Measurements from ENCODE around the gene HOXB2. TPM values are rescaled to one million over a fixed set of nuclear protein-coding genes. Genes with fewer than 3 reads are reported as not detected.
A peak's percentile ranks its signal among the peaks of the same experiment; 100 is the strongest.

HOXB2 gene
- total RNA-seq, 1 donor from 2014 or later, result 23.1 TPM

DNA sequence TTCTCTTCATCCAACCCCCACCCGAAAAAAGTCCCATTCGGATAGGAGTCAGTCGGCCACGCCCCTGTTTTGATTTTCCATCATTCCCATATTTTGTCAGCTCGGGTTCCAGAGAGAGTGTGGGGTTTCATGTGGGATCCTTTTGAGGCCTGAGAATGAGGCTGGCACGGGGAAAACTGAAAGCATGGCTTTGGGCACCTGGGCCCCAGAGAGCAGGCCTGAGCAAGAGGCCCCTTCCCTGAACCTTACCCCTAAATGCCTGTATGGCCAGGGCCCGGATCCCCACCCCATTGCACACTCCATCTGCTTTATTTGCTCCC, 37.8 kb upstream of the HOXB2 start:
- DNase-seq (ENCODE audit: low spot score) (no peak), ATAC-seq (no peak)
- intact Hi-C loops (cut with DNase I), result no loop called here

- intact Hi-C loops (cut with DNase I), result no loop called here
- no peak for ATAC-seq
- DNase-seq (ENCODE audit: low spot score), result no peak
Measured at GRCh38 chr17:48579760-48580554, 35.0 kb upstream of the HOXB2 start.

DNA sequence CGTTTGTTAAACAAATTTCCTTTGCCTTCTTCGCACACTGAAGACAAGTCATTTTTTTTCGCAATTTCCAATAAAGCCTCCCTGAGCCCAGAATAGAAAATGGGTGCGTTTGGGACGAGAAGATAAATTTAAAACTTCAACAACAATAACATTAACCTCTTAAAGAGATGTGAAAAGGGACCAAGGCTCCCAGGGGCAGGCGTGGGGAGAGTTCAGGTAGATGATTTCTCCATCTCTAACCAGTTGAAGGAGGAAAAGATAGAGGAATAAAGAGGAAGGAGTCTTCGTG, 34.5 kb upstream of the HOXB2 start:
- ATAC-seq (no peak), DNase-seq (ENCODE audit: low spot score) (no peak)

DNA sequence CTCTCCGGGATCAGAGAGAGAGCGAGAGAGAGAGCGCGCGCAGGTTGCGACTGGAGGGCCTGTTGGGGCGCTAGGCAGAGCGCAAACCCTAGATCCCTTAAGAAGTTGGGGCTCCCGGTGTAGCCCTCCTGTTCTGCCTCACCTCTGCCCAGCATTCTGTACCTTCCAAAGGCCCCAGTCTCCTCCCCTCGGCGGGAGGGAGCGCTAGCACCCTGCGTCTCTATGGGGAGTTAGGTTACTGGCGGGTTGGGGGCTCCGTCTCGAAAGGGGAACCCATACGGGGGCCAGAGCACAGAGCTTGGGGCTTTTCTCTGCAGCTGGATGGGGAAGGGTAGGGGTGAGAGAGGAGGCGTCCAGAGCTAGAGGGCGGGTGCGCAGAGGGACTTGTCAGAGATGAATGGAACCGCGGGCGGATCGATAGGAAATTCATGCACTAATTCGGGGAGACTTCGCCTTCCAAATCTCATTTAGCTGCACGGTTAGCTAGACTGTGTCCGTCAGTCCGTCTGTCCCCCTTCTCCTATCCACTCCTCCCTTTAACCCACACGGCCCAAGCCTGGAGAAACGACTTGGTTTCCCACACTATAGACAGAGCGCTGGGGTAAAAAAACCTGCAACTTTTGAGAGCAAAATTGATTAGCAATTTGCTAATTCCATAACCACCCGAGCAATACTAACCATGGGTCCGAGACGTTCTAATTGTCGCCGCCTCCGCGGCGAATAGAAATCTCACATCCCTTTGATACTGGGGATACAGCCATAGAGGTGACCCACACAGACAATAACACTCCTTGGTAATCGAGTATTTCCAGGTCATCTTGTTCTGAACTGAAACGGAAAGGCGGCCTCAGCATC, 33.9 kb upstream of the HOXB2 start:
- DNase-seq (ENCODE audit: low spot score), result no peak
- intact Hi-C loops (cut with DNase I), result no loop called here
- peak; percentile 45 for ATAC-seq

More for the DNA sequence above, 34.5 kb upstream of the HOXB2 start:
- intact Hi-C loops (cut with DNase I), result no loop called here

DNA sequence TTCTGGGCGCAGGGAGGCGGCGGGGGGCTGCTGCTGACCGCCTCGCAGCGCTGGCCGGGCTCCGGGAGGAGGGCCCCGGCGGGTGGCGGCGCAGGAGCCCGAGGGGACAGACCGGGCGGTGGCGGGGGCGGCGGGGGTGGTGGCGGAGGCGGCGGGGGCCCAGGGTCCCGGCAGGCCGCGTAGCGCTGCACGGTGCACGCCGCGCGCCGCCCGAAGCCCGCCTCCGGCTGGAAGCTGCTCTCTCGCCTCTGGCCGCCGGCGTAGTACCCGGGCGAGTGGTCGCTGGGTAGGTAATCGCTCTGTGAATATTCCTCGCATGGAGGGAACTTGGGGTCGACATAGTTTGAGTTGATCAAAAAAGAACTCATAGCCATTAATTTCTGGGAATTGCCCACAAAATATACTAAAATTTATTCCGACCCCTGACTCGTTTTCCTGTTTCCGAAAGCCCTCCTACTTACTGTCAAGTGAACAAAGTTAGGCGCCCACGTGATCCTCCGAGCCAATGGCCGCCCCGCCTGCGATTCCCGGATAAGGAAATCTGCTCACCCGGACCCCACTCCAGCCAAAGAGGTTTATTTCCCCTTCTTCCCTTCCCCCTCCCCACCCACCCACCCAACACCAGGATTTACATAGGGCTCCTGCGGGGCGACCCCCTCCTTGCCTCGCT, 33.2 kb upstream of the HOXB2 start, which contains the start of gene HOXB4:
Gene HOXB4, minus strand, starts transcription at position 405 of the 670 bp plus-strand sequence. Its CDS starts 31 bp downstream, at position 374.
- intact Hi-C loops (cut with DNase I), result loop anchor here (2.0 kb wide), 1 partner anchor 23 kb away; no protein-coding TSS in a partner anchor
- DNase-seq (ENCODE audit: low spot score), result peak; percentile 90
- ATAC-seq, result peak; percentile 75

DNA sequence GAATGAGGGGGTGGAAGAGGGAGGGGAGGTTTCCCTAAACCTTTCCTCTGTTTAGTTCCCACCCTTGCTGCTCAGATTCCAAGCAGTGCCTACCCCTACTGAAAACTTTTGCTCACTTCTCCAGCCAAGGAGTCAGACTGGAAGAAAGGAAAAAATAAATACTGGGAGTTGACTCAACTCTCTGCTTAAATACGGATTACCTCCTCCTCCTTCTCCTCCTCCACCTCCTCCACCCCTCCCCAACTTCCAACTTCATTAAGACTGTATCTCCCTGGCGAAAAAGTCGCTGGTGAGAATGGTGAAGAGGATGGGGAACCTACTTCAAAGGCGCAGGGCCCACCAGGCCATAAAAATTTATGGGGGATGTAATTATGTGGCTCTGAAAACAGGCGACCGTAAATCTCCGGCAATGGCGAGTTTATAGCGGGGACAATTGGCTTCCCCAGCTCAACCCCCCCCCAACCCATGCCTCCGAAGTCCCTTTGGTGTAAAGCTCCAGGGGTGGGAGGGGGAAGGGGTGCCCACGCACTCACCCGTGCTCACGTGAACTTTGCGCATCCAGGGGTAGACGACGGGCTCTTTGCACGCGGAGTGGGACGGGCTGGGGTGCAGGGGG, 32.5 kb upstream of the HOXB2 start:
- ATAC-seq (no peak), DNase-seq (ENCODE audit: low spot score) (no peak)
- intact Hi-C loops (cut with DNase I), result loop anchor here (2.0 kb wide), 1 partner anchor 23 kb away; no protein-coding TSS in a partner anchor

DNA sequence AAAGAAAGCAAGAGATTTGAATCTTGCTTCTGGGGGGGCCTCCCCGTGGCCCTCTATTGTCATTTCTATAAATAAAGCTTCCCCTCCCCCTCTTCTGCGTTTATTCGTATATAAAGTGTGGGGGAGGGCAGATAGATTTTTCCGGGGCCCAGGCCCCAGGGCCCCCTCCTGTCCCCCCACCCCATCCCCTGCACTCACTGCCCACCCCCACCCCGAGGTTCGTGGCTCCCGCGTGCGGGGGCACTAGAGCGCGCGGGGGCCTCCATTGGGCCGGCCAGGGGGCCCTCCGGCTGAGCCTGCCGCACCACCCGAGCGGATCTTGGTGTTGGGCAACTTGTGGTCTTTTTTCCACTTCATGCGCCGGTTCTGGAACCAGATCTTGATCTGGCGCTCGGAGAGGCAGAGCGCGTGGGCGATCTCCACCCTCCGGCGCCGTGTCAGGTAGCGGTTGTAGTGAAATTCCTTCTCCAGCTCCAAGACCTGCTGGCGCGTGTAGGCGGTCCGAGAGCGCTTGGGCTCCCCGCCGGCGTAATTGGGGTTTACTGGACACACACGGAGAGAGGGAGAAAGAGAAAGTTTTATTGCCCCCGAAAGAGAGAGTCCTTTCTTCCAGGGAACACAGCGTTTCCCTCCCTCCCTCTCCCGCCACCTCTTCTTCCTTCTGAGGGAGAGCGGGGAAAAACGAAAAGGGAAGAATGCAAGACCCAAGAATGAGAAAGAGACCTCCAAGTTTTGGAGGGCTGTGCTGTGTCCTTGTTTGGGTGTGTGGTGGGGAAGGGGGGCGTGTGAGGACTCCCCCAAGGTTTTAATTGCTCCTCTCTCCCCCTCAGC, 31.8 kb upstream of the HOXB2 start:
- DNase-seq (ENCODE audit: low spot score) (no peak), ATAC-seq (peak; percentile 18)
- intact Hi-C loops (cut with DNase I), result loop anchor here (2.0 kb wide), 1 partner anchor 22 kb away; no protein-coding TSS in a partner anchor

DNA sequence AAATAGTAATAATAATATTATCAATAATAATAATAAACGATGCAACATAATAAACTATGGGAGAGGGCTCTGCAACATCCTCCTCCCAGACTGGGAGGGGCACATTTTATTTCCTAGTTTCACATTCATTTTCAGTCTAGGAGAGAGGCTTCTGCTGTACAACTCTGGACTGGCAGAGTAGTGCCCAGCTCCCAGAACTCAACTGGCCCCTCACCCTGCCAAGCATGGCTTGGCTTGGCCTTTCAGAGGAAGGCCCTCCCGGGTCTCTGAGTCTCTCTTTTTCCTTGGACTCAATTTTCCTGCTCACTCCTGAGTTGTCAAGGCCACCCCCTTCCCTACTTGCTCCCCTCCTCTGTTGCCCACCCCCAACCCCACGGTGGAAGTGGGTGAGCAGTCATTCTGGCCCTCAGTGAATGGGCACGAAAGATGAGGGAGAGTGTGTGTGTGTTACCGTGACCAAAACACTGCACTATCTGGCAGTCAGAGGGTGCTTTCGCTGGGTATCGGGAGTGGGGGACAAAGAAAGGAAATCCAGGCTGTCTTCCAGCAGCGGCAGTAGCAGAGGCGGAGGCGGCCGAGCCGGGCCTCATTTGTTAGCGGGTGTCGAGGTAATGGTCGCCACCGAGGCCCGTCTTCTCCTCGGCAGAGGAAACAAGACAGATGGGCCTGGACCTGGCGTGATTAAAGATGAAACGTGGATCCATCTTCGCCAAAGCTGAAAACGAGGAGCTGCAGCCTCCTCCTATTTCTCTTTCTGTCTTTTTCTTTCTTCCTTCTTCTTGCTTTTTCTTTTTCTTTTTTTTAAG, 31.0 kb upstream of the HOXB2 start:
- intact Hi-C loops (cut with DNase I), result loop anchor here (2.0 kb wide), 1 partner anchor 21 kb away; no protein-coding TSS in a partner anchor
- ATAC-seq, result no peak

GRCh38 chr17:48575066-48575582, 30.2 kb upstream of the HOXB2 start:
- ATAC-seq (no peak), DNase-seq (ENCODE audit: low spot score) (no peak)
- intact Hi-C loops (cut with DNase I), result no loop called here

More for the DNA sequence above, 31.0 kb upstream of the HOXB2 start:
- no peak for DNase-seq (ENCODE audit: low spot score)

DNA sequence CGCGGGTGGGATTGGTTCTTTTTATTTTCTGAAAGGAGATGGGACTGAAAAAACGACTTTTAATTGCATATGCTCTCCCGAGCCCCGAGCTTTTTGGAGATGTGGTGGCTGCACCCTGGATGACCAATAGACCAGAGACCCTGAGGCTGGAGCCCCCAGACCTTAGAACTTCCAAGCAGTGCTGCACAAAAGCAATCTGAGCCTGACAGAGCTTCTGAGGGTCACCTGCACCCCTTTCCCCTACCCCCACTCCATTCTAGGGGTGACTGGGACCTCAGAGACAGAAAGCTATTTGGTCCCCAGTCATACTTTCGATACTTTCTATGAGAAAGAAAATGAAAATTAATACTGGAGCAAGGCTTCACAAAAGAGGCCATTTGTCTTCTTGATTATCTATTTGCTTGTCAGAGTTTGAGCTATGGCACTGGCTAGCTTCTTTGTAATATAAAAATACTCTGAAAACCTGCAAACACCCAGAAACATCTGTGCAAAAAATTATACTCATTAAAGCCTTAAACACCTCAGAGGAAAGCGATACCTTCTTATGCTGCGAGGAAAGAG, 29.7 kb upstream of the HOXB2 start:
- intact Hi-C loops (cut with DNase I), result no loop called here
- DNase-seq (ENCODE audit: low spot score), result no peak
- no peak for ATAC-seq

- intact Hi-C loops (cut with DNase I), result no loop called here
- ATAC-seq (no peak), DNase-seq (ENCODE audit: low spot score) (no peak)
Measured at GRCh38 chr17:48571826-48572417, 27.0 kb upstream of the HOXB2 start.

DNA sequence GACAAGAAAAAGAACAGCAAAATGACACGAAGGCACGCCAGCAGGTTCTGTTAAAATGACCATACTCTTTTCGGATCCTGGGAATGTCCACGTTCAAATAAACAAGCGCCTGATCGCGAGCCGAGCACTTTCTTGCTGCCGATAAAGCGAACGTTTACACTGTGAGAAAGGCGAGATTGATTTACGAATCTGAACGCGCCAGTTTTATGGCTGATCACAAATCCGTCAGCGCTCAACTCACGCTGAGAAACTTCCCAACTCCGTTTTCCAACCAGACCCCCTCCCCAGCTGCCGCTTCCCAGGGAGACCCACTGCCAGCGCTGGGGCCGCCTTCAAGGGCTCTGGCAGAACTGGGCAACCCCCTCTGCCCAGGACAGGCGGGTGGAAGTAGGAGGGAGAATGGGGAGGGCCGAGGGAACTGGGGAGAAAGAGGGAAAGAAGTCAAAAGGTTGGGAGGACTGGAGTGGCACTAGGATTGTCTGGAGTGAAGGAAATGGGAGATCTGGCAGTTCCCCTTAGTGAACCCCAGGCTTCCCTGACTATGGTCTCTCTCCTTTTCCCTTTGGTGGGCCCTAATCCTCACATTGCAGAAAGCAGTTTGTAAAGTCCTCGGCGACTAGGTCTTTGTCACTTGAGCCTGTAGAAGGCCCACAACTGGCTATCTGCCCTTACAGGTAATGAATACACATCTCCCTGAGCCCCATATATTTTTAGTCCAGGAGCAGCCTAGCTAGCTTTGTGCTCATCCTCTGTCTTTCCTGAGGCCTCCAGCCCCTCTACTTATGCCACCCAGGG, 26.3 kb upstream of the HOXB2 start:
- no peak for DNase-seq (ENCODE audit: low spot score)
- intact Hi-C loops (cut with DNase I), result no loop called here
- no peak for ATAC-seq

DNA sequence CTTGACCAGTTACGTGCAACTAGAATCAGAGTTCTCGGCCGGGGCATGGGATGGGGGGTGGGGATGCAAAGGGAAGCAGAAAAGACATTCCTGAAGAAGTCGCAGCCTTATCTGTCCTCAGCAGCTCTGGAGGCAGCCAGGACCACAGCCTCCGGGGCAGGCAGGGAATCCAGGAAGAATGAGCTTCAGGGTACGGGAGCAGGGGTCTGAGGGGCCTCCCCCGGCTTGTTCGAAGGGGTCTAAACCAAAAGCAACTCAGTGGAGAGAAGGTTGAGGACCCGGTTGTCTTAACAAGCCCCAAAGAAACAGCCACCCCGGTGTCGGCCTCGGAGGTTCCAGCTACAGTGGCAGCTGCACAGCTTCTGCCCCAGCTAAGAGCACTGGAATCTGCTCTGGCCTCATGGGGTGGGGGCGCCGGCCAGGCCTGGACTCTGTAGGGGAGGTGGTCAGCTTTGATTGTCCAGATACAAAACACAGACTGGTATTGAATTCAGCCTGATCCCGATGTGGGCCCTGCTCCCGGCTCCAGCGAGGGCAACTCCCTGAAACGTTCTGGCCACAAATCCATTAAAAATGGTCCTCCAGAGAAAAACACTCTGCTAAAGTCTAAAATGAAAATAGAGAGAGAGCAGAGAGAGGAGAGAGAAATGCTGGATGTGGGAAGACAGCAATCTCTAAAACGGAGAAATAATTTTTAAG, 25.6 kb upstream of the HOXB2 start:
- no peak for DNase-seq (ENCODE audit: low spot score)
- peak; percentile 34 for ATAC-seq
- intact Hi-C loops (cut with DNase I), result no loop called here

DNA sequence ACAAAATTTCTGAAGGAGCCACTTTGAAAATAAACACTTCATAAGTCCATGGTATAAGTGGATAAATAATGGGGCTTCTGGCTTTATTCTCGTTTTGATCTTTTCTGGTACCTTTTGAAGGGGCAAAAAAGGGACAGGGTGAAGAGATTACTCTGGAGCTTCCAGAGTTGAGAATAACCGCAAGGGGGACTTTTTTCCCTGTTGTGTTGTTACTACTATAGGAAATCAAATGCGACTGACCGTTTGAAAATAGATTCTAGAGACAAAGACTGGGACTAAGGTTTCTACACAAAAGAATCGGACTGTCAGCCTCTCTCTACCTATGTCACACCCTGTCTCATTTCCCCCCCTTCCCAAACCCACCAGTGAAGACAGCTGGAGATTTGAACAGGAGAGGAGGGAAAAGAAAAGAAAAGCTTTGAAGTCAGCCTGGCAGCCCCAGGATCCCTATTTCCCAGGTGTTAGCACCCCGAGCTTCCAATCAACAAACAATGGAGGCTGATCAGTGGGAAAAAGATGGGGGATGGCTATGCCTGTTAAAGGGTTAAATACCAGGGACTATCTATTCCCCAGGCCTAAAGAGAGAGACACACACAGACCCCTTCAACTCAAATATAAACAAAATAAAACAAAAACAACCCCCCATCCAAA, 24.9 kb upstream of the HOXB2 start:
- intact Hi-C loops (cut with DNase I), result no loop called here
- DNase-seq (ENCODE audit: low spot score) (no peak), ATAC-seq (no peak)

- intact Hi-C loops (cut with DNase I), result no loop called here
- ATAC-seq (no peak), DNase-seq (ENCODE audit: low spot score) (no peak)
Measured at GRCh38 chr17:48569240-48569582, 24.3 kb upstream of the HOXB2 start.
